Activated T-helper 1 cell treated with anti-CD3 and anti-CD28 coated beads, Interleukin-12 subunit alpha, Interleukin-12 subunit beta, Interleukin-2, Interleukin-4 antibody, amounts not matched to agents 30 ng/mL and 10 ng/mL and 1 ng/mL, durations not matched to agents 14 hours and 24 hours and 36 hours (primary cell): ENCODE results near the gene IRF1. TPM values are rescaled to one million over a fixed set of nuclear protein-coding genes. Genes with fewer than 3 reads are reported as not detected.

Experiments
- DNase-seq: peaks from one replicate; pipeline ENCODE4 v3.0.0; 2021; ENCODE audit warnings: low spot score
- H3K27ac Mint-ChIP-seq: one replicate; pipeline ENCODE4 v1.8.0; 2021; ENCODE audit warnings: mild to moderate bottlenecking, mixed read lengths
- H3K27me3 Mint-ChIP-seq: one replicate; pipeline ENCODE4 v1.8.0; 2022; ENCODE audit warnings: mild to moderate bottlenecking, moderate library complexity, mixed read lengths; ENCODE audit not compliant: insufficient read depth
- H3K36me3 Mint-ChIP-seq: one replicate; pipeline ENCODE4 v1.8.0; 2021; ENCODE audit warnings: low read depth, mixed read lengths
- H3K4me1 Mint-ChIP-seq: one replicate; pipeline ENCODE4 v1.8.0; 2021; ENCODE audit warnings: low read depth, mixed read lengths
- H3K4me3 Mint-ChIP-seq: one replicate; pipeline ENCODE4 v1.8.0; 2021; ENCODE audit warnings: mild to moderate bottlenecking, moderate library complexity, mixed read lengths
- H3K9me3 Mint-ChIP-seq: one replicate; pipeline ENCODE4 v1.8.0; 2021; ENCODE audit warnings: mixed read lengths
- intact Hi-C: fragments of 100-400 bp; cut with micrococcal nuclease; formaldehyde crosslinking; loops from one replicate; pipeline ENCODE4 v1.15.1; 2024
- total RNA-seq: library from RNA; stranded (reverse); gene quantifications from 2 replicates; pipeline ENCODE4 v1.2.3, GENCODE V29; 2022

Gene IRF1
- total RNA-seq, 1 donor from 2014 or later = 198 TPM

GRCh38 chr5:132481596-132482211, 8.9 kb downstream of the IRF1 start:
- no peaks in the 10 kb centered on the region for H3K9me3 Mint-ChIP-seq
- peak overlapping the region; percentile 65 for H3K27ac Mint-ChIP-seq
- no peaks in the 10 kb centered on the region for H3K27me3 Mint-ChIP-seq
- intact Hi-C loops = no loop called here
- no peak for DNase-seq
- H3K36me3 Mint-ChIP-seq = peaks cover 34% of the 10 kb centered on the region
- H3K4me1 Mint-ChIP-seq = peaks cover 71% of the 10 kb centered on the region
- H3K4me3 Mint-ChIP-seq = no peak overlapping the region

GRCh38 chr5:132480893-132481595, 9.5 kb downstream of the IRF1 start:
- Mint-ChIP-seq H3K4me3 (no peak overlapping the region), H3K4me1 (peaks cover 68% of the 10 kb centered on the region), H3K36me3 (peaks cover 30% of the 10 kb centered on the region), H3K27ac (peak overlapping the region; percentile 69), H3K27me3 (no peaks in the 10 kb centered on the region), H3K9me3 (no peaks in the 10 kb centered on the region)
- no peak for DNase-seq
- intact Hi-C loops = no loop called here

- H3K36me3 Mint-ChIP-seq = peaks cover 26% of the 10 kb centered on the region
- intact Hi-C loops = no loop called here
Measured at GRCh38 chr5:132480546-132480892, 10.1 kb downstream of the IRF1 start.

GRCh38 chr5:132480042-132480441, 10.5 kb downstream of the IRF1 start:
- H3K4me1 Mint-ChIP-seq = peaks cover 66% of the 10 kb centered on the region
- H3K27me3 Mint-ChIP-seq = no peaks in the 10 kb centered on the region
- H3K4me3 Mint-ChIP-seq = peak overlapping the region; percentile 6
- no peaks in the 10 kb centered on the region for H3K9me3 Mint-ChIP-seq
- H3K27ac Mint-ChIP-seq = peak overlapping the region; percentile 48
- no peak for DNase-seq
- intact Hi-C loops = no loop called here
- H3K36me3 Mint-ChIP-seq = peaks cover 22% of the 10 kb centered on the region

More at GRCh38 chr5:132480546-132480892, 10.1 kb downstream of the IRF1 start:
- Mint-ChIP-seq H3K4me3 (no peak overlapping the region), H3K27me3 (no peaks in the 10 kb centered on the region), H3K4me1 (peaks cover 68% of the 10 kb centered on the region), H3K9me3 (no peaks in the 10 kb centered on the region), H3K27ac (peak overlapping the region; percentile 48)
- DNase-seq = no peak

DNA sequence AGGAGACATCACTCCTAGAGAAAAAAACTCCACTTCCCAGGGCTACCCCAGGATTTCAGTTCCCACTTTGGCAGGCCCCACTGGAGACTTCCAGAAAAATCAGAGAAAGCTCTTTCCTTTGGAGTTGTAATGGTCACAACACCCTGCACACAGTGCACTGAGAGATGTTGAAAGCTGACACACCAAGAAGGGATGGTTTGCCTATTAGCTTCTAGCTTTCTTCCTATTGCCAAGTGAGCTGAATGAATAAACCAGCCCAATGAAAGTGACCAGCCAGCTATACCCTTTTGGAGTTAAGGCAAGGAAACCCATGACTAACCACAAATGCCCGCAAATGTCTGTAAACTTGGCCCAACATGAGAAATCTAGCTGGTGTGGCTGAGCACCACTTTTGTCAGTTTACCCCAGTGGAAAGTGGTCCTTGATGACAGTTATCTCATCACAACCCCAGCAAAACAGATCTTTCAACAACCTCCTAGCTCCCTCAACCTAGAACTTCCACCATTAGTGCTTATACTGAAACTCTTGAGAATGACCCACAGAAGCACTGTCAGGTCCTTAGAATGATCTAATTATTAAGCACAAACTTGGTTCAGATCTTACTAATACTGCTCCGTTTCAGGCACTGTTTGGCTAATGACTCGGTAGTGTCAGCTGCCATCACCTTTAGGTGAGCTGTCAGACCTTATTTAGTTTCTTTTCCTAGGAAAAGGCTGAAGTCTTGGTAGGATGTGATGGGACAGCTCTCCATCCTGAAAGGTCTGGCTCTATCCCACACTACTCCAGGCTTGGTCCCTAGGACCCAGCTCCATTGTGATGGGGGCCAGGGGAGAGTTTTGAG, 11.2 kb downstream of the IRF1 start:
- Mint-ChIP-seq H3K9me3 (no peaks in the 10 kb centered on the region), H3K27ac (peak overlapping the region; percentile 48), H3K4me3 (no peak overlapping the region), H3K27me3 (no peaks in the 10 kb centered on the region), H3K4me1 (peaks cover 69% of the 10 kb centered on the region), H3K36me3 (peaks cover 16% of the 10 kb centered on the region)
- DNase-seq = no peak
- intact Hi-C loops = loop anchor here (1.0 kb wide), 1 partner anchor 9 kb away; no protein-coding TSS in a partner anchor

GRCh38 chr5:132478366-132478871, 12.2 kb downstream of the IRF1 start:
- Mint-ChIP-seq H3K27ac (peak overlapping the region; percentile 48), H3K4me3 (no peak overlapping the region), H3K36me3 (peaks cover 9% of the 10 kb centered on the region), H3K9me3 (no peaks in the 10 kb centered on the region), H3K27me3 (no peaks in the 10 kb centered on the region), H3K4me1 (peaks cover 69% of the 10 kb centered on the region)
- intact Hi-C loops = no loop called here
- DNase-seq = no peak

GRCh38 chr5:132477784-132478365, 12.7 kb downstream of the IRF1 start:
- peaks cover 75% of the 10 kb centered on the region for H3K4me1 Mint-ChIP-seq
- no peaks in the 10 kb centered on the region for H3K27me3 Mint-ChIP-seq
- no peak for DNase-seq
- H3K9me3 Mint-ChIP-seq = no peaks in the 10 kb centered on the region
- H3K4me3 Mint-ChIP-seq = no peak overlapping the region
- H3K27ac Mint-ChIP-seq = peak overlapping the region; percentile 74
- H3K36me3 Mint-ChIP-seq = peaks cover 6% of the 10 kb centered on the region
- intact Hi-C loops = no loop called here

- H3K4me1 Mint-ChIP-seq = peaks cover 76% of the 10 kb centered on the region
- no peak overlapping the region for H3K4me3 Mint-ChIP-seq
- no peak for DNase-seq
- no peaks in the 10 kb centered on the region for H3K27me3 Mint-ChIP-seq
- peaks cover 4% of the 10 kb centered on the region for H3K36me3 Mint-ChIP-seq
- intact Hi-C loops = no loop called here
- H3K9me3 Mint-ChIP-seq = no peaks in the 10 kb centered on the region
- H3K27ac Mint-ChIP-seq = peak overlapping the region; percentile 68
Measured at GRCh38 chr5:132476876-132477781, 13.4 kb downstream of the IRF1 start.

DNA sequence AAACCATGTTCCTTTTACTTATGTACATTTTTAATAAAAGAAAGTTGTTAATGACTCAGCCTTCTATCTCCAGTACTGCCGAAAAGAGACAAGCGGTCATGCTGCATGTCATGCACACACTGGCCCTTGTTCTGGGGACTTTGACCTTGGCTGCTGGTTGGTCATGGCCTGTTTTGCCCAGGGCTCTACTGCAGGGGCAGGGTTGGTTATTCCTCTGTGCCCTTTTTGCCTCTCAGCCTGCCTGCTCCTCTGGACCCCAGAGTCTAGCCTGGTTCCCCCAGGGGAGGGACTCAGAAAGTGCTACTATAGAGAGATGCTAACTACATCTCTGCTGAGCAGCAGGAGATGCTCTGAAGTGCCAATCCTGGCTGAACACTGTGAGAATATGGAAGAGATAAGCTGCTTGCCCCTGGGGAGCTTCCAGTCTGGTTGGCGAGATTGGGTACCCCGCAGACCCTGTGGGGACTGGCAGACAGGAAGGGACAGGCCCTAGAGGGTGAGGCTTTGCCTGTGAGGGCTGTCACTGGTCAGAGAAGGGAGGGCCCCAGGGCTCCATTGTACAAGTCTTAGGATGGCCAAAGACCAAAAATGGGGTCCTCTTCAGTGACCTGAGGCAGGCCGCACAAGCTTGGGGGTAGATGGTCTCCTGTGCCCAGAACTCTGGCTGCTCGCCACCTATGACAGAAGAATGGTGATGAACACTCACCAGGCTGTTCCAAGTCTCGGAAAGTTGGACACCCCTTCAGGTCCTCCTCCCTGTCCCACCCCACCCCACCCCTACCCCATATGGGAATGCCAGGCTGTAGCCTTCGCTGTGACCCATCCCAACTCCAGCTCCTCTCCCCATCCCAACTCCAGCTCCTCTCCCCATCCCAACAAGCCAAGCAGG, 14.3 kb downstream of the IRF1 start:
- Mint-ChIP-seq H3K9me3 (no peaks in the 10 kb centered on the region), H3K36me3 (peaks cover 7% of the 10 kb centered on the region), H3K4me1 (peaks cover 81% of the 10 kb centered on the region), H3K4me3 (no peak overlapping the region), H3K27ac (peak overlapping the region; percentile 85), H3K27me3 (no peaks in the 10 kb centered on the region)
- intact Hi-C loops = no loop called here
- no peak for DNase-seq

- no peak overlapping the region for H3K4me3 Mint-ChIP-seq
- H3K27ac Mint-ChIP-seq = peak overlapping the region; percentile 48
- H3K4me1 Mint-ChIP-seq = peaks cover 82% of the 10 kb centered on the region
Measured at GRCh38 chr5:132475497-132475882, 15.1 kb downstream of the IRF1 start.

DNA sequence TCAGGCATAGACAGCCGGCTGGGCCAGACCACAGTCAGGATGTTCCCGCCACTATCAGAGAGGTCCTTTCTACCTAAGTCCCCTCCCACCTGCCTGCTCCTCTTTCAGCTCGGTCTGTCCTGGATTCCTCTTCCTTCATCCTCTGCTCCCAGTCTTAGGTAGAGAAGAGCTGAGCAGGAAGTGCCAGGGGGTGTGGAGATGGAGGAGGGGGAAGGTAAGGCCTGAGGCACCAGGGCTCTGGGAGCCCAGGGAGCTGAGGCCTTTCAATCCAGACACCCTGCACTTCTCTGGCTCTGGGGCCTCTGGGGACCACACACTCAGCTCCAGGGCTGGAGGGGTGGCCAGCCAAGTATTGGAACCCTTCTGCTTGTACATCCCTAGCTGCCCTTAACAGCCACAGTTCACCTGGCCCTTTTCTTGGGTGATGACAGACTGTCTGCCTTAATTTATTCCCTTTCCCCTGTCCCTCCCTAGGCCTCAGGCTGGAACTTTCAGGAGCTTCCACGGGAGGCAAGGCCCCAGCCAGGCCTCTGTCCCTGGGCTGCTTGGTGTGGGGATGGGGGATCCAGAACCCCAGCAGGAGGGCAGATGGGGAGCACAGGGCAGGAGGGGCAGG, 15.6 kb downstream of the IRF1 start:
- Mint-ChIP-seq H3K27me3 (no peaks in the 10 kb centered on the region), H3K4me1 (peaks cover 84% of the 10 kb centered on the region), H3K9me3 (no peaks in the 10 kb centered on the region), H3K36me3 (peaks cover 11% of the 10 kb centered on the region), H3K4me3 (peak overlapping the region; percentile 23), H3K27ac (peak overlapping the region; percentile 89)
- intact Hi-C loops = no loop called here
- no peak for DNase-seq

More at GRCh38 chr5:132475497-132475882, 15.1 kb downstream of the IRF1 start:
- DNase-seq = no peak
- H3K27me3 Mint-ChIP-seq = no peaks in the 10 kb centered on the region
- H3K36me3 Mint-ChIP-seq = peaks cover 11% of the 10 kb centered on the region
- intact Hi-C loops = no loop called here
- H3K9me3 Mint-ChIP-seq = no peaks in the 10 kb centered on the region
